ENCODE results near the gene MLX. TPM values are rescaled to one million over a fixed set of nuclear protein-coding genes. Genes with fewer than 3 reads are reported as not detected.
"Not testable (repeated sequence)": the region's sequence is repeated elsewhere in the genome, so short reads cannot be mapped to it uniquely, and the experiment has no call there.

MLX gene
- polyA plus RNA-seq, 10 donors: 33.4 to 42.9 (median 38.5) TPM

GRCh38 chr17:42553866-42554249, 13.0 kb upstream of the MLX start:
- DNase-seq: no peak

GRCh38 chr17:42554250-42555121, 12.4 kb upstream of the MLX start:
- peak; percentile 79 to 96 (median 91) for DNase-seq

- peak in 1 of 3 donors; percentile 34 for DNase-seq
These were observed 11.7 kb upstream of the MLX start for GRCh38 chr17:42555122-42555622.

- DNase-seq: not testable (repeated sequence)
These were observed 10.8 kb upstream of the MLX start for GRCh38 chr17:42555961-42556617.

- DNase-seq: no peak
These were observed 7.8 kb upstream of the MLX start for GRCh38 chr17:42559075-42559474.

GRCh38 chr17:42560246-42560645, 6.7 kb upstream of the MLX start:
- no peak for DNase-seq

DNA sequence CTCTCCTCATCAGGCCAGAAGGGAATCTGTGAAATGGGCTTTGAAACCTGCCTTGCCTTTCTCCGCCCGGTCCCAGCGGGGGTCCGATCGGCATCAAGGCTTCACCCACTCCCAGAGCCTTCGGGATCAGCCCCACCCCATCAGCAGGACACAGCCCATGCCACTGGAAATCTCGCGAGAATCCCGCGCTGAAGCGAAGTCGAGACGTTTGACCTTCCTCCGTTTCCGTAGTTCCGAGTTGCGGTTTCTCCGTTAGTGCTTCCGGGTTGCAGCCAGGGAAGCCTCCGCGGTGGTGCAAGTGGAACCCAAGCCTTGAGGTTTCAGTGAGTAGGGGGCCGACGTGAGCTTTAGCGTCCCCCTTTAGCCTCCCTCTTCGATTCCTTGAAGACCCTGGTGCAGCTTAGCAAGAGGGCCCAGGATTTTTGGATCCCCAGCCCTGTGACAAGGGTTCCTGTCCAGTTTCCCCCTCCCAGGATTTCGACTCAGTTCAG, 5.0 kb upstream of the MLX start, which contains the start of gene COASY:
Gene COASY (plus strand): TSS at position 252 of the 491 bp plus-strand sequence. CDS start 475 bp downstream, outside the sequence.
- peak; percentile 98 for DNase-seq

GRCh38 chr17:42562388-42563142, 4.3 kb upstream of the MLX start:
- peak in 1 of 3 donors; percentile 29 for DNase-seq

- DNase-seq: no peak
These were observed 3.8 kb upstream of the MLX start for GRCh38 chr17:42563143-42563509.

DNA sequence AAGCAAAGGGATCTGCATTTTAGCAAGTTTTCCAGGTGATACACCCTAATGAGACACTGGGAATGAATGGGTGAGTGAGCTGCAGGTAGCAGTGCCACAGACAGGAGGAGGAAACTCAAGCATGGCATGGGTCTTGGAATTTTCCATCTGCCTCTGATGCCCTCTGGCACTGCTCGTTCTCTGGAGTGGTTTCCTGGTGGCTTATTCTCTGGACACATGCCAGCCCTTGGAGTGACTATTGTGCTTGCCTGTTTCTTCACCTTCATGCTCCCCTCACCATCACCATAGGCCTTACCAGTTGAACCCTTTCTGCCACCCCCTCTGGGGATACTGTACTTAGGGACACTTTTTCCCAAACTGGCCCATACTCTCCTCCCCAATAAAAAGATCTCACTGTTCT, 3.4 kb upstream of the MLX start:
- no peak for DNase-seq

GRCh38 chr17:42563950-42564349, 3.0 kb upstream of the MLX start:
- DNase-seq: no peak

GRCh38 chr17:42564815-42565522, 1.9 kb upstream of the MLX start:
- no peak for DNase-seq

GRCh38 chr17:42565523-42566214, 1.2 kb upstream of the MLX start:
- no peak for DNase-seq

GRCh38 chr17:42566215-42566882, 551 bp upstream of the MLX start:
- DNase-seq: no peak

DNA sequence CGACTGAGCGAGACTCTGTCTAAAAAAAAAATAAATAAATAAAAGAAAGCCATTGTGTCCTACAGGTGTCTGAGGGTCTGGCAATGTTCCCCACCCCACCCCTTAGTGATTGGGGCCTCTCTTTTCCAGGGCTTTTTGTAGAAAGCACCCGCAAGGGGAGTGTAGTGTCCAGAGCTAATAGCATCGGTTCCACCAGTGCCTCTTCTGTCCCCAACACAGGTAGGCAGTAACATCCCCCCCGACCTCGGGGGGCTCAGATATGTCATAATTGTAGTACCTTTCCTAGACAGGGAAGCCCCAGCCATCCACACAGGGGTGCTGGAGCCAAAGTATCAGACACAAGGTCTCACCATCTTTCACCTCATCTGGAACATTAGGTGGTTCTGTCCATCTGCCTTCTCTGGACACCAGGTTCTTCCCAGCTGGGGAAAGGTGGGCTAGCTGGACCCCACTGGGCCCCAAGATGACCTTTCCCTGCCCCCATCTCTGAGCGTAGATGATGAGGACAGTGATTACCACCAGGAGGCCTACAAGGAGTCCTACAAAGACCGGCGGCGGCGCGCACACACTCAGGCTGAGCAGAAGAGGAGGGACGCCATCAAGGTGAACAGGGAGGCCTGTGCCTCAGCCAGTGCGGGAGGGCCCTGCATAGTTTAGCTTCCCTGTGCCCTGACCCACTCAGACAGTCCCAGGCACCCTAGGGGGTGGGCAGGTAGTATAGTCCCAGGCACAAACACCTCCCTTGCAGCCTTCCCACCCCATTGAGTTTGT, 1.6 kb downstream of the MLX start:
- no peak for DNase-seq

DNA sequence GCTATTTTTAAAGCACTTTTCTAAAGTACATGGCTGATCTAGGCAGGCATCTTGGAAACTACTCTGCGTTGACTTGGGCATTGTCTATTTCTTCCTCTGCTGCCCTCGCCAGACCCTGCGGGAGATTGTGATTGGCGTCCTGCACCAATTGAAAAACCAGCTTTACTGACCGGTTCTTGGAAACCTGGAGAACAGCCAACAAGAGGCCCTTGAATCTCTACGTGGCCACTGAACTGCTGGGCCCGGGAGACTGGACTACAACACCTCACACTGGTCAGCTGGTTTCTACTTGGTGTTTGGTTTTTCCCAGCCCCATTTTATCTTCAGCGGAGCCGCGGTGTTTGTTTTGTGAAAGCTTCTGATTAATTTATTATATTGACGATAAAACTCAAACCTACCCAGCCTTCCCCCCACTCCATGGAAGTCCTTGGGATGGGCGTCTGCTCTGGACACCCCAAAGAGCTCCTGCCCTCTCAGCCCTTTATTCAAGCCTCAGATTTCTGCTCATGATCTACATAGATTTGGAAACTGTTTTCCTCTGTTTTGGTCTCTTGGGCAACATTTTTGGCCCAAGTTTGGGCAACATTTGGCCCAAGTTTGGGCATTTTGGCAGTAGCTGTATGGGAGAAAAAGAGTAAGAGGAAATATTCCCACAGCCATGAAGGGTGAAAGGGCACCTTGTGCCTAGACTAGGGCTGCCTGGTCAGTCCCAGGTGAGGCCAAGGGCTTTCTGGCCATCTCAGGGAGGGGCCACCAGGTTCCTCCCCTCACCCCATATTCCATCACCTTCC, 4.7 kb downstream of the MLX start:
- DNase-seq: no peak

- no peak for DNase-seq
These were observed 6.2 kb downstream of the MLX start for GRCh38 chr17:42573095-42573494.

DNA sequence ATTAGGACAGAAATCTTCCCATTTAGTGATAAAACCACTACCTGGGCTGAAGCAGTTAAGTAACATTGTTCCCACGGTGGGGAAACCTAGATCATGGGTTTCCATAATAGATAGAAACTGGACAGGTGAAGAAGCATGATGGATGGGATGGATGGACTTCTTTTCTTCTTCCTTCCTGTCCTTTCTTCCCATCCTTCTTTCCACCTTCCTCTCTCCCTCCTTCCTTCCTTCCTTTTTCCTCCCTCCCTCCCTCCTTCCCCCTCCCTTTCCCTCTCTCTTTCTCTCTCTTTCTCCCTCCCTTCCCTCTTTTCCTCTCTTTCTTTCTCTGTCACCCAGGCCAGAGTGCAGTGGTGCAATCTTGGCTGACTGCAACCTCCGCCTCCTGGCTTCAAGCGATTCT, 7.6 kb downstream of the MLX start:
- no peak for DNase-seq

DNA sequence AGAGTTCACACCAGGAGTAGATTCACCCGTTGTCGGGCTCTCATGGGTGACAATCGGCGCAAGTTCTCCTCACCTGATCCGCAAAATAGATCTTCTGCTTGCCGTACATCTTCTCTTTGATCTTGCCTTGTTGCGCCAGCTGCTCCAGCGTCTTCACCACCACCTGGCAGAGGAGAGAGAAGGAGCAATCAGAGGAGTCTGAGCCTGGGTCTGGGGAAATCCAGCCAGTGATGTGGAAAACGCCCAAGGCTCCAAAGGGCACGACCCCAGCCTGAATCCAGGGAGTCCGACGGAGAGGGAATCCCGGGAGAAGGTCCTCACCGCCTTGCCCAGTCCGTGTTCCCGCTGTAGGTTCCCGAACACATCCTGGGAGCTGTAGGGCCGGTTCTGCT, 10.2 kb downstream of the MLX start:
- DNase-seq: no peak
